Measurements from ENCODE around the gene RGS7. TPM values are rescaled to one million over a fixed set of nuclear protein-coding genes. Genes with fewer than 3 reads are reported as not detected.

RGS7 gene
- total and polyA plus RNA-seq, 2 of the 4 experiments (the other 2 are of a cell fraction): 0.58 to 0.72 TPM

DNA sequence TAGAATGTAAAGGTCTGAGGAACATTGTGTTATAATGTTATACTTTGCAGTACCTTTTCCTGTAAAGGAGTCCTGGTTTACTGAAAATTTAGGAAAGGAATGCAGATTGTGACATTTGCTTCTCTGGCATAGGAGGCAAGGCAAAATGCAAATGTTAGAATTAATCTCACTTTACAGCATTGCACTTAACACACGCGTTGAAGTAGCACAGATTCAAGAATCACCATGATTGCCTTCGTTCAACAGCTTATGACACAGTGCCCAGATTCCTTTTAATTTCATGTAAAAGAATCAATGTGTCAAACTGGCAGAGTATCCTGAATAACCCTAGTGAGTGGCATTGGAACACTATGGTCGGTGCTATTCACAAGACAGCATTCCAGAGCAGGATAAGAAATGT, 47.4 kb downstream of the RGS7 start:
- H3K36me3 ChIP-seq (ENCODE audit: control insufficient read depth, insufficient read depth, low read length): no peaks in the 10 kb centered on the region
- no peaks in the 10 kb centered on the region for H3K27me3 ChIP-seq (ENCODE audit: control insufficient read depth, insufficient read depth, low read length)
- H3K9me1 ChIP-seq (ENCODE audit: insufficient read depth, low read length): no peaks in the 10 kb centered on the region
- BruUV-seq (replicated peaks): no TSS peak
- no peak overlapping the region for H2BK20ac ChIP-seq (ENCODE audit: low read depth, low read length)
- no peak overlapping the region for H2BK120ac ChIP-seq (ENCODE audit: low read depth, low read length)
- in situ Hi-C loops (cut with MboI; ENCODE audit: low sequenced_read_pairs): no loop called here
- ChIA-PET CTCF (no interaction called here), POLR2A (ENCODE audit: unreplicated experiment) (no interaction called here)
- H3K4ac ChIP-seq (ENCODE audit: low read depth, low read length): no peak overlapping the region
- no peak overlapping the region for H3K14ac ChIP-seq (replicated peaks; ENCODE audit: low read depth, low read length)
- intact Hi-C loops (cut with micrococcal nuclease): no loop called here
- no peaks in the 10 kb centered on the region for H3K4me1 ChIP-seq (ENCODE audit: control insufficient read depth, insufficient read depth, low read length)
- H3K18ac ChIP-seq (ENCODE audit: low read depth, low read length): no peak overlapping the region
- no peaks in the 10 kb centered on the region for H4K20me1 ChIP-seq (ENCODE audit: insufficient read depth, low read length)
- DNase-seq: no peak
- H3K4me2 ChIP-seq (ENCODE audit: low read depth, low read length): no peak overlapping the region
- no peak overlapping the region for H3K27ac ChIP-seq (ENCODE audit: insufficient read depth, low read length)
- H2AK5ac ChIP-seq (ENCODE audit: low read depth, low read length): no peak overlapping the region
- no peak overlapping the region for H3K56ac ChIP-seq (ENCODE audit: extremely low read depth, insufficient read depth, low read length)
- TF ChIP-seq CHD1 (IDR thresholded peaks at IDR 0.05; ENCODE audit: low read depth, low read length): no peak
- TF ChIP-seq SMC3 (IDR thresholded peaks at IDR 0.05; ENCODE audit: low read depth, low read length): no peak
- TF ChIP-seq RFX5 (IDR thresholded peaks at IDR 0.05; ENCODE audit: low read depth, low read length): no peak
- no peak for TF ChIP-seq POLR2A (IDR thresholded peaks at IDR 0.05; ENCODE audit: low read depth, low read length)
- TF ChIP-seq FOS (IDR thresholded peaks at IDR 0.05; ENCODE audit: low read depth, low read length): no peak
- TF ChIP-seq, protein P1, sequence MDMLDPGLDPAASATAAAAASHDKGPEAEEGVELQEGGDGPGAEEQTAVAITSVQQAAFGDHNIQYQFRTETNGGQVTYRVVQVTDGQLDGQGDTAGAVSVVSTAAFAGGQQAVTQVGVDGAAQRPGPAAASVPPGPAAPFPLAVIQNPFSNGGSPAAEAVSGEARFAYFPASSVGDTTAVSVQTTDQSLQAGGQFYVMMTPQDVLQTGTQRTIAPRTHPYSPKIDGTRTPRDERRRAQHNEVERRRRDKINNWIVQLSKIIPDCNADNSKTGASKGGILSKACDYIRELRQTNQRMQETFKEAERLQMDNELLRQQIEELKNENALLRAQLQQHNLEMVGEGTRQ (IDR thresholded peaks at IDR 0.05; ENCODE audit: low read depth, low read length): no peak
- TF ChIP-seq MAZ (IDR thresholded peaks at IDR 0.05; ENCODE audit: borderline replicate concordance, low read depth, low read length): no peak
- TF ChIP-seq, protein P2, sequence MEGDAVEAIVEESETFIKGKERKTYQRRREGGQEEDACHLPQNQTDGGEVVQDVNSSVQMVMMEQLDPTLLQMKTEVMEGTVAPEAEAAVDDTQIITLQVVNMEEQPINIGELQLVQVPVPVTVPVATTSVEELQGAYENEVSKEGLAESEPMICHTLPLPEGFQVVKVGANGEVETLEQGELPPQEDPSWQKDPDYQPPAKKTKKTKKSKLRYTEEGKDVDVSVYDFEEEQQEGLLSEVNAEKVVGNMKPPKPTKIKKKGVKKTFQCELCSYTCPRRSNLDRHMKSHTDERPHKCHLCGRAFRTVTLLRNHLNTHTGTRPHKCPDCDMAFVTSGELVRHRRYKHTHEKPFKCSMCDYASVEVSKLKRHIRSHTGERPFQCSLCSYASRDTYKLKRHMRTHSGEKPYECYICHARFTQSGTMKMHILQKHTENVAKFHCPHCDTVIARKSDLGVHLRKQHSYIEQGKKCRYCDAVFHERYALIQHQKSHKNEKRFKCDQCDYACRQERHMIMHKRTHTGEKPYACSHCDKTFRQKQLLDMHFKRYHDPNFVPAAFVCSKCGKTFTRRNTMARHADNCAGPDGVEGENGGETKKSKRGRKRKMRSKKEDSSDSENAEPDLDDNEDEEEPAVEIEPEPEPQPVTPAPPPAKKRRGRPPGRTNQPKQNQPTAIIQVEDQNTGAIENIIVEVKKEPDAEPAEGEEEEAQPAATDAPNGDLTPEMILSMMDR (conservative IDR thresholded peaks at IDR 0.05; ENCODE audit: low read depth, low read length): no peak
- TF ChIP-seq, protein P3, sequence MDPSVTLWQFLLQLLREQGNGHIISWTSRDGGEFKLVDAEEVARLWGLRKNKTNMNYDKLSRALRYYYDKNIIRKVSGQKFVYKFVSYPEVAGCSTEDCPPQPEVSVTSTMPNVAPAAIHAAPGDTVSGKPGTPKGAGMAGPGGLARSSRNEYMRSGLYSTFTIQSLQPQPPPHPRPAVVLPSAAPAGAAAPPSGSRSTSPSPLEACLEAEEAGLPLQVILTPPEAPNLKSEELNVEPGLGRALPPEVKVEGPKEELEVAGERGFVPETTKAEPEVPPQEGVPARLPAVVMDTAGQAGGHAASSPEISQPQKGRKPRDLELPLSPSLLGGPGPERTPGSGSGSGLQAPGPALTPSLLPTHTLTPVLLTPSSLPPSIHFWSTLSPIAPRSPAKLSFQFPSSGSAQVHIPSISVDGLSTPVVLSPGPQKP (IDR thresholded peaks at IDR 0.05; ENCODE audit: borderline replicate concordance, low read depth, low read length): no peak
- no peak for TF ChIP-seq MXI1 (IDR thresholded peaks at IDR 0.05; ENCODE audit: borderline replicate concordance, low read depth, low read length)
- no peak for TF ChIP-seq NFE2L2 (IDR thresholded peaks at IDR 0.05; ENCODE audit: low read depth, low read length)
- TF ChIP-seq BHLHE40 (IDR thresholded peaks at IDR 0.05; ENCODE audit: low read depth, low read length): no peak
- no peak for TF ChIP-seq CEBPB (IDR thresholded peaks at IDR 0.05; ENCODE audit: low read depth, low read length)
- TF ChIP-seq RCOR1 (IDR thresholded peaks at IDR 0.05; ENCODE audit: insufficient replicate concordance, low read length): no peak
- TF ChIP-seq RAD21 (IDR thresholded peaks at IDR 0.05; ENCODE audit: low read length): no peak
- TF ChIP-seq MAFK (IDR thresholded peaks at IDR 0.05; ENCODE audit: low read depth, low read length): no peak
- no peak overlapping the region for H2AFZ ChIP-seq (replicated peaks; ENCODE audit: low read length, poor library complexity)
- no peak overlapping the region for H3K4me3 ChIP-seq (ENCODE audit: insufficient read depth, low read depth, low read length)
- 100% methylated on average over 2 of the region's 4 CpGs; no CpG with 5 or more reads in 1 of the 2 experiments for WGBS, 2 experiments (ENCODE audit: extremely low coverage in 2 of 2, insufficient read length in 1 of 2)
- H2BK5ac ChIP-seq (ENCODE audit: low read depth, low read length, poor library complexity, severe bottlenecking): no peak overlapping the region
- H4K8ac ChIP-seq (ENCODE audit: low read depth in 2 of 2, low read length in 2 of 2): no peak overlapping the region
- ATAC-seq (ENCODE audit: low read depth): no peak
- H4K5ac ChIP-seq (ENCODE audit: low read depth, low read length): no peak overlapping the region
- H3K79me1 ChIP-seq (ENCODE audit: low read depth in 1 of 2, low read length in 2 of 2): no peaks in the 10 kb centered on the region
- no peak overlapping the region for H2AK9ac ChIP-seq (replicated peaks; ENCODE audit: low read depth, low read length, poor library complexity)
- H3K23ac ChIP-seq (ENCODE audit: low read depth, low read length): no peak overlapping the region
- H3K9ac ChIP-seq (ENCODE audit: low read depth, low read length): no peak overlapping the region
- dilution Hi-C loops (cut with HindIII; ENCODE audit: low sequenced_read_pairs, unreplicated experiment): no loop called here
- H4K91ac ChIP-seq (ENCODE audit: insufficient read depth, low read depth, low read length): no peak overlapping the region
- H2BK15ac ChIP-seq (ENCODE audit: low read depth, low read length): no peak overlapping the region
- peaks cover 2% of the 10 kb centered on the region; the same call in 1 of the 2 replicates for H3K9me3 ChIP-seq (ENCODE audit: control insufficient read depth, insufficient read depth, low read length)

Data from IMR-90 (cell line).